Heart left ventricle (tissue), 13 donors: Measurements from ENCODE around the gene PKD1.

Experiments used
- POLR2A ChIP-seq, 2 donors: fragments of 450-650 bp; IDR thresholded peaks; one replicate each; pipeline ENCODE4 v1.6.1; 2017; ENCODE audit warnings: antibody characterized with exemption in 2 of 2, mild to moderate bottlenecking in 2 of 2, moderate library complexity in 2 of 2
- TF ChIP-seq, protein P1 (sequence below), 12 donors: fragments of 200-600 bp; sonication (generic) in 4 of 12; IDR thresholded peaks; one replicate each; pipeline versions ENCODE4 v1.5.0 to v1.8.0; 2018 to 2022; ENCODE audit warnings: antibody characterized with exemption in 12 of 12, mild to moderate bottlenecking in 5 of 12
- donor health status: ischemic (EF 13 %, LVEDD 7.1; RV severe dilation, severe dysfunction).
- donor health status: DM: no; HTN: yes; CAD: no.
- donor health status: DM: no; HTN: no; CAD: no.
- donor health status: ischemic (EF 25% LVEDD 6.9; RV normal size, moderate dysfunction).
- donor health status: ischemic (EF 25% LVEDD 5.7; RV mildly dilated, moderate dysfunction).
- donor health status: ischemic (EF 35%, LVEDD 5.7; RV mildly dilated, moderate dysfunction).
- donor health status: nonischemic (EF 11% LVEDD 7.7; RV severe dilation, severe dysfunction).
- donor health status: DM: yes; HTN: yes; CAD: no.
- donor health status: PGD.
- donor health status: ischemic (EF 29% LVEDD 5.4; RV normal size, mild dysfunction).
- donor health status: nonischemic (EF 23%, LVEDD 6.1; RV moderate dilation, normal function).

- TF ChIP-seq, protein P1, sequence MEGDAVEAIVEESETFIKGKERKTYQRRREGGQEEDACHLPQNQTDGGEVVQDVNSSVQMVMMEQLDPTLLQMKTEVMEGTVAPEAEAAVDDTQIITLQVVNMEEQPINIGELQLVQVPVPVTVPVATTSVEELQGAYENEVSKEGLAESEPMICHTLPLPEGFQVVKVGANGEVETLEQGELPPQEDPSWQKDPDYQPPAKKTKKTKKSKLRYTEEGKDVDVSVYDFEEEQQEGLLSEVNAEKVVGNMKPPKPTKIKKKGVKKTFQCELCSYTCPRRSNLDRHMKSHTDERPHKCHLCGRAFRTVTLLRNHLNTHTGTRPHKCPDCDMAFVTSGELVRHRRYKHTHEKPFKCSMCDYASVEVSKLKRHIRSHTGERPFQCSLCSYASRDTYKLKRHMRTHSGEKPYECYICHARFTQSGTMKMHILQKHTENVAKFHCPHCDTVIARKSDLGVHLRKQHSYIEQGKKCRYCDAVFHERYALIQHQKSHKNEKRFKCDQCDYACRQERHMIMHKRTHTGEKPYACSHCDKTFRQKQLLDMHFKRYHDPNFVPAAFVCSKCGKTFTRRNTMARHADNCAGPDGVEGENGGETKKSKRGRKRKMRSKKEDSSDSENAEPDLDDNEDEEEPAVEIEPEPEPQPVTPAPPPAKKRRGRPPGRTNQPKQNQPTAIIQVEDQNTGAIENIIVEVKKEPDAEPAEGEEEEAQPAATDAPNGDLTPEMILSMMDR (IDR thresholded peaks at IDR 0.05), result no peak
- TF ChIP-seq POLR2A (IDR thresholded peaks at IDR 0.05), result no peak
These were observed 25.3 kb upstream of the PKD1 start for GRCh38 chr16:2160915-2161551.
